ENCODE results near the gene TMEM156.

TMEM156 gene

DNA sequence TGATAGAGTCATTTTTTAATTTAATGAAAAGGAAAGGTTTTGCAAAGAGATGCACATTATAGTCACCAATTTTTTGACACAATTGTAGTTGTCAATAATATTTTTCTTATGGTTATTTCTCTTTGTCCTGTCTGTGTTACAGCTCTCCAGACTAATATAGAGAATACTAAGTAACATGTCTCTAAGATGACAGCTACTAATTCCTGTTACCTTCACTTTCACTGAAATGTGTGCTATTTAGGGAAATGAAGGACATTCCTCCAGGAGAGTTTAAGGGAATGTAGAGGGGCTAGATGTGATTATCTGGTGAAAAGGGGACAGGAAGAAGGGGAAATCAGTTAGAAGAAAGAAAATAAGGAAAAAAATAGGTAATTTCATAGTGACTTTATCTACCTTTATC is 31.2 kb upstream of the TMEM156 start:
- ChIA-PET POLR2A (no interaction called here), CTCF (interaction anchor here (0.5 to 0.7 kb wide), 2 partner anchors 303 to 540 kb away, joined by 4 to 5 read pairs; no protein-coding TSS in a partner anchor)
- Histone ChIP-seq H3K9me3 (ENCODE audit: control insufficient read depth, insufficient read depth, low read depth, low read length) (no peaks in the 10 kb centered on the region), H3K36me3 (ENCODE audit: control insufficient read depth in 2 of 2, insufficient read depth in 1 of 2, low read length in 2 of 2) (no peaks in the 10 kb centered on the region), H3K4me1 (ENCODE audit: control insufficient read depth, insufficient read depth, low read length) (no peaks in the 10 kb centered on the region), H3K4me3 (ENCODE audit: low read depth, low read length) (no peak overlapping the region), H3K27ac (ENCODE audit: extremely low read depth, low read depth, low read length) (no peak overlapping the region)
- TF ChIP-seq ZNF174 (tag by site-specific recombination; IDR thresholded peaks at IDR 0.05) (no peak), KLF16 (tag by site-specific recombination; IDR thresholded peaks at IDR 0.05) (no peak), ZNF391 (tag by site-specific recombination; IDR thresholded peaks at IDR 0.05; ENCODE audit: borderline replicate concordance, low read depth) (no peak), ZNF624 (tag by site-specific recombination; IDR thresholded peaks at IDR 0.05) (no peak), ZNF621 (tag by site-specific recombination; IDR thresholded peaks at IDR 0.05) (no peak), TRIM28 (IDR thresholded peaks at IDR 0.05; ENCODE audit: borderline replicate concordance, low read length) (no peak), ZNF140 (tag by site-specific recombination; IDR thresholded peaks at IDR 0.05) (no peak), ZNF629 (tag by site-specific recombination; IDR thresholded peaks at IDR 0.05) (no peak), ZNF274 (IDR thresholded peaks at IDR 0.05; ENCODE audit: low read length) (no peak), ZNF274 (tag by site-specific recombination; IDR thresholded peaks at IDR 0.05; ENCODE audit: borderline replicate concordance) (no peak)
- TF ChIP-seq, protein P1, sequence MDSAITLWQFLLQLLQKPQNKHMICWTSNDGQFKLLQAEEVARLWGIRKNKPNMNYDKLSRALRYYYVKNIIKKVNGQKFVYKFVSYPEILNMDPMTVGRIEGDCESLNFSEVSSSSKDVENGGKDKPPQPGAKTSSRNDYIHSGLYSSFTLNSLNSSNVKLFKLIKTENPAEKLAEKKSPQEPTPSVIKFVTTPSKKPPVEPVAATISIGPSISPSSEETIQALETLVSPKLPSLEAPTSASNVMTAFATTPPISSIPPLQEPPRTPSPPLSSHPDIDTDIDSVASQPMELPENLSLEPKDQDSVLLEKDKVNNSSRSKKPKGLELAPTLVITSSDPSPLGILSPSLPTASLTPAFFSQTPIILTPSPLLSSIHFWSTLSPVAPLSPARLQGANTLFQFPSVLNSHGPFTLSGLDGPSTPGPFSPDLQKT (IDR thresholded peaks at IDR 0.05; ENCODE audit: borderline replicate concordance, low read depth, low read length): no peak
- TF ChIP-seq, protein P2, sequence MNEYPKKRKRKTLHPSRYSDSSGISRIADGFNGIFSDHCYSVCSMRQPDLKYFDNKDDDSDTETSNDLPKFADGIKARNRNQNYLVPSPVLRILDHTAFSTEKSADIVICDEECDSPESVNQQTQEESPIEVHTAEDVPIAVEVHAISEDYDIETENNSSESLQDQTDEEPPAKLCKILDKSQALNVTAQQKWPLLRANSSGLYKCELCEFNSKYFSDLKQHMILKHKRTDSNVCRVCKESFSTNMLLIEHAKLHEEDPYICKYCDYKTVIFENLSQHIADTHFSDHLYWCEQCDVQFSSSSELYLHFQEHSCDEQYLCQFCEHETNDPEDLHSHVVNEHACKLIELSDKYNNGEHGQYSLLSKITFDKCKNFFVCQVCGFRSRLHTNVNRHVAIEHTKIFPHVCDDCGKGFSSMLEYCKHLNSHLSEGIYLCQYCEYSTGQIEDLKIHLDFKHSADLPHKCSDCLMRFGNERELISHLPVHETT (tag by site-specific recombination; IDR thresholded peaks at IDR 0.05): no peak

DNA sequence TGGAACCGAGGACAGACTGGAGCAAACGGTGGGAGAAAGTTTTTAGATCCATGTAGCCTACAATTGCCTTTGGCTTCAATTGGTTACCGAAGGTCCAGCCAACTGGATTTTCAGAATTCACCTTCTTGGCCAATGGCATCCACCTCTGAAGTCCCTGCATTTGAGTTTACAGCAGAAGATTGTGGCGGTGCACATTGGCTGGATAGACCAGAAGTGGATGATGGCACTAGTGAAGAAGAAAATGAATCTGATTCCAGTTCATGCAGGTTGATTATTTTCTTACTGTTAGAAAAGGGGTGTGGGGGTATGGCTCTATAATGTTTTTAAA is 30.5 kb upstream of the TMEM156 start:
- CTCF ChIA-PET: interaction anchor here (0.5 kb wide), 1 partner anchor 302 kb away, joined by 4 read pairs; no protein-coding TSS in a partner anchor
- TF ChIP-seq, protein P1 (IDR thresholded peaks at IDR 0.05; ENCODE audit: borderline replicate concordance, low read depth, low read length): no peak
- TF ChIP-seq, protein P3, sequence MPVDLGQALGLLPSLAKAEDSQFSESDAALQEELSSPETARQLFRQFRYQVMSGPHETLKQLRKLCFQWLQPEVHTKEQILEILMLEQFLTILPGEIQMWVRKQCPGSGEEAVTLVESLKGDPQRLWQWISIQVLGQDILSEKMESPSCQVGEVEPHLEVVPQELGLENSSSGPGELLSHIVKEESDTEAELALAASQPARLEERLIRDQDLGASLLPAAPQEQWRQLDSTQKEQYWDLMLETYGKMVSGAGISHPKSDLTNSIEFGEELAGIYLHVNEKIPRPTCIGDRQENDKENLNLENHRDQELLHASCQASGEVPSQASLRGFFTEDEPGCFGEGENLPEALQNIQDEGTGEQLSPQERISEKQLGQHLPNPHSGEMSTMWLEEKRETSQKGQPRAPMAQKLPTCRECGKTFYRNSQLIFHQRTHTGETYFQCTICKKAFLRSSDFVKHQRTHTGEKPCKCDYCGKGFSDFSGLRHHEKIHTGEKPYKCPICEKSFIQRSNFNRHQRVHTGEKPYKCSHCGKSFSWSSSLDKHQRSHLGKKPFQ (tag by site-specific recombination; IDR thresholded peaks at IDR 0.05): no peak
- TF ChIP-seq MZF1 (tag by site-specific recombination; IDR thresholded peaks at IDR 0.05; ENCODE audit: borderline replicate concordance) (no peak), GLI2 (tag by site-specific recombination; IDR thresholded peaks at IDR 0.05; ENCODE audit: borderline replicate concordance, low read depth) (no peak), ZNF624 (tag by site-specific recombination; IDR thresholded peaks at IDR 0.05) (no peak), ZNF660 (tag by site-specific recombination; IDR thresholded peaks at IDR 0.05) (no peak), ZNF530 (tag by site-specific recombination; IDR thresholded peaks at IDR 0.05; ENCODE audit: low read depth) (no peak)
- TF ChIP-seq, protein P4, sequence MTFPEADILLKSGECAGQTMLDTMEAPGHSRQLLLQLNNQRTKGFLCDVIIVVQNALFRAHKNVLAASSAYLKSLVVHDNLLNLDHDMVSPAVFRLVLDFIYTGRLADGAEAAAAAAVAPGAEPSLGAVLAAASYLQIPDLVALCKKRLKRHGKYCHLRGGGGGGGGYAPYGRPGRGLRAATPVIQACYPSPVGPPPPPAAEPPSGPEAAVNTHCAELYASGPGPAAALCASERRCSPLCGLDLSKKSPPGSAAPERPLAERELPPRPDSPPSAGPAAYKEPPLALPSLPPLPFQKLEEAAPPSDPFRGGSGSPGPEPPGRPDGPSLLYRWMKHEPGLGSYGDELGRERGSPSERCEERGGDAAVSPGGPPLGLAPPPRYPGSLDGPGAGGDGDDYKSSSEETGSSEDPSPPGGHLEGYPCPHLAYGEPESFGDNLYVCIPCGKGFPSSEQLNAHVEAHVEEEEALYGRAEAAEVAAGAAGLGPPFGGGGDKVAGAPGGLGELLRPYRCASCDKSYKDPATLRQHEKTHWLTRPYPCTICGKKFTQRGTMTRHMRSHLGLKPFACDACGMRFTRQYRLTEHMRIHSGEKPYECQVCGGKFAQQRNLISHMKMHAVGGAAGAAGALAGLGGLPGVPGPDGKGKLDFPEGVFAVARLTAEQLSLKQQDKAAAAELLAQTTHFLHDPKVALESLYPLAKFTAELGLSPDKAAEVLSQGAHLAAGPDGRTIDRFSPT (tag by site-specific recombination; IDR thresholded peaks at IDR 0.05): no peak
- Histone ChIP-seq H3K36me3 (ENCODE audit: control insufficient read depth in 2 of 2, insufficient read depth in 1 of 2, low read length in 2 of 2) (no peaks in the 10 kb centered on the region), H3K9me3 (ENCODE audit: control insufficient read depth, insufficient read depth, low read depth, low read length) (no peaks in the 10 kb centered on the region), H3K4me3 (ENCODE audit: low read depth, low read length) (no peak overlapping the region), H3K27ac (ENCODE audit: extremely low read depth, low read depth, low read length) (no peak overlapping the region), H3K4me1 (ENCODE audit: control insufficient read depth, insufficient read depth, low read length) (no peaks in the 10 kb centered on the region)
- POLR2A ChIA-PET: no interaction called here
